ENCODE results near the gene STARD13. TPM values are rescaled to one million over a fixed set of nuclear protein-coding genes. Genes with fewer than 3 reads are reported as not detected.

Gene STARD13
- total RNA-seq, 1 experiment from 2014 or later = 9.1 TPM

DNA sequence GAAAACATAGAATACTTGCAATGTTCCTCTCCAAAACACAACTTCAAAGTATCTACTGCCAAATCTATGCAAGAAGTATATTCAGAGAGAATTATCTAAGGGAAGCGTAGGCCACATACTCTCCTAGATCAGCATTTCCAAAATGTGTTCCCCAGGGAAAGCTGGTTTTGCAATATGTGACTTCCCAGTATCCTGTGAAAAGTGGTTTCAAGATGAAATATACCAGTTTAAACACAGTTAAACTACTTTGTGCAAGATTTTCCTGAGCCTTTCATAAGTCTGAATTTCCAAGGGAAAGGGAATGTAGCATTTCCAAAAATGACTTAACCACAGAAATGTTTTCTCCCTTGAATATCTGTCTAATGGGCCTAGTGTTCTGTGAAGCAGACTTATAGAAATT lies 7.6 kb downstream of the STARD13 start:
- no TSS peak for BruUV-seq (replicated peaks)
- TF ChIP-seq, protein P1, sequence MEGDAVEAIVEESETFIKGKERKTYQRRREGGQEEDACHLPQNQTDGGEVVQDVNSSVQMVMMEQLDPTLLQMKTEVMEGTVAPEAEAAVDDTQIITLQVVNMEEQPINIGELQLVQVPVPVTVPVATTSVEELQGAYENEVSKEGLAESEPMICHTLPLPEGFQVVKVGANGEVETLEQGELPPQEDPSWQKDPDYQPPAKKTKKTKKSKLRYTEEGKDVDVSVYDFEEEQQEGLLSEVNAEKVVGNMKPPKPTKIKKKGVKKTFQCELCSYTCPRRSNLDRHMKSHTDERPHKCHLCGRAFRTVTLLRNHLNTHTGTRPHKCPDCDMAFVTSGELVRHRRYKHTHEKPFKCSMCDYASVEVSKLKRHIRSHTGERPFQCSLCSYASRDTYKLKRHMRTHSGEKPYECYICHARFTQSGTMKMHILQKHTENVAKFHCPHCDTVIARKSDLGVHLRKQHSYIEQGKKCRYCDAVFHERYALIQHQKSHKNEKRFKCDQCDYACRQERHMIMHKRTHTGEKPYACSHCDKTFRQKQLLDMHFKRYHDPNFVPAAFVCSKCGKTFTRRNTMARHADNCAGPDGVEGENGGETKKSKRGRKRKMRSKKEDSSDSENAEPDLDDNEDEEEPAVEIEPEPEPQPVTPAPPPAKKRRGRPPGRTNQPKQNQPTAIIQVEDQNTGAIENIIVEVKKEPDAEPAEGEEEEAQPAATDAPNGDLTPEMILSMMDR (IDR thresholded peaks at IDR 0.05; ENCODE audit: insufficient read depth in 1 of 2, low read depth in 1 of 2, low read length in 1 of 2, severe bottlenecking in 1 of 2, unreplicated experiment in 1 of 2) = no peak
- peaks cover 21% of the 10 kb centered on the region for H3K4me1 Mint-ChIP-seq (ENCODE audit: low read depth, unreplicated experiment)
- ChIA-PET POLR2A (no interaction called here), CTCF (no interaction called here)
- DNase-seq = no peak
- no peaks in the 10 kb centered on the region for H3K9me3 Mint-ChIP-seq (ENCODE audit: unreplicated experiment)
- H3K9me3 ChIP-seq = no peaks in the 10 kb centered on the region
- H3K4me1 ChIP-seq = peaks cover 28% of the 10 kb centered on the region
- no peak overlapping the region for H3K4me3 Mint-ChIP-seq (ENCODE audit: unreplicated experiment)
- H3K36me3 Mint-ChIP-seq (ENCODE audit: insufficient read depth, unreplicated experiment) = peaks cover 9% of the 10 kb centered on the region
- intact Hi-C loops (cut with micrococcal nuclease; ENCODE audit: unreplicated experiment) = no loop called here
- H3K27me3 ChIP-seq (replicated peaks; ENCODE audit: control insufficient read depth, insufficient read depth, low read length) = no peaks in the 10 kb centered on the region
- no peak overlapping the region for H3K27ac Mint-ChIP-seq (ENCODE audit: unreplicated experiment)
- no peaks in the 10 kb centered on the region; the same call in none of the 2 replicates for H3K36me3 ChIP-seq (ENCODE audit: control insufficient read depth, insufficient read depth, low read length)
- H3K27me3 Mint-ChIP-seq (ENCODE audit: insufficient read depth, unreplicated experiment) = no peaks in the 10 kb centered on the region
- H3K4me3 ChIP-seq (ENCODE audit: low read depth, low read length) = no peak overlapping the region

GRCh38 chr13:33277037-33277740 lies 8.4 kb downstream of the STARD13 start:
- peaks cover 35% of the 10 kb centered on the region for H3K4me1 ChIP-seq
- no peaks in the 10 kb centered on the region; the same call in none of the 2 replicates for H3K36me3 ChIP-seq (ENCODE audit: control insufficient read depth, insufficient read depth, low read length)
- no peaks in the 10 kb centered on the region for H3K9me3 ChIP-seq
- DNase-seq = no peak
- TF ChIP-seq, protein P1 (IDR thresholded peaks at IDR 0.05; ENCODE audit: insufficient read depth in 1 of 2, low read depth in 1 of 2, low read length in 1 of 2, severe bottlenecking in 1 of 2, unreplicated experiment in 1 of 2) = no peak
- Mint-ChIP-seq H3K27me3 (ENCODE audit: insufficient read depth, unreplicated experiment) (no peaks in the 10 kb centered on the region), H3K9me3 (ENCODE audit: unreplicated experiment) (no peaks in the 10 kb centered on the region), H3K27ac (ENCODE audit: unreplicated experiment) (no peak overlapping the region), H3K4me1 (ENCODE audit: low read depth, unreplicated experiment) (peaks cover 28% of the 10 kb centered on the region), H3K4me3 (ENCODE audit: unreplicated experiment) (no peak overlapping the region), H3K36me3 (ENCODE audit: insufficient read depth, unreplicated experiment) (peaks cover 9% of the 10 kb centered on the region)
- no peak overlapping the region for H3K4me3 ChIP-seq (ENCODE audit: low read depth, low read length)
- no TSS peak for BruUV-seq (replicated peaks)
- intact Hi-C loops (cut with micrococcal nuclease; ENCODE audit: unreplicated experiment) = no loop called here
- ChIA-PET CTCF (no interaction called here), POLR2A (no interaction called here)
- H3K27me3 ChIP-seq (replicated peaks; ENCODE audit: control insufficient read depth, insufficient read depth, low read length) = no peaks in the 10 kb centered on the region

- no peaks in the 10 kb centered on the region for H3K9me3 Mint-ChIP-seq (ENCODE audit: unreplicated experiment)
- Histone ChIP-seq H3K36me3 (ENCODE audit: control insufficient read depth, insufficient read depth, low read length) (no peaks in the 10 kb centered on the region; the same call in none of the 2 replicates), H3K27me3 (replicated peaks; ENCODE audit: control insufficient read depth, insufficient read depth, low read length) (no peaks in the 10 kb centered on the region), H3K4me3 (ENCODE audit: low read depth, low read length) (no peak overlapping the region), H3K9me3 (no peaks in the 10 kb centered on the region), H3K4me1 (peaks cover 41% of the 10 kb centered on the region)
- H3K4me3 Mint-ChIP-seq (ENCODE audit: unreplicated experiment) = no peak overlapping the region
- TF ChIP-seq, protein P1 (IDR thresholded peaks at IDR 0.05; ENCODE audit: insufficient read depth in 1 of 2, low read depth in 1 of 2, low read length in 1 of 2, severe bottlenecking in 1 of 2, unreplicated experiment in 1 of 2) = no peak
- H3K4me1 Mint-ChIP-seq (ENCODE audit: low read depth, unreplicated experiment) = peaks cover 30% of the 10 kb centered on the region
- ChIA-PET POLR2A (no interaction called here), CTCF (no interaction called here)
- intact Hi-C loops (cut with micrococcal nuclease; ENCODE audit: unreplicated experiment) = no loop called here
- no TSS peak for BruUV-seq (replicated peaks)
- H3K27ac Mint-ChIP-seq (ENCODE audit: unreplicated experiment) = no peak overlapping the region
- H3K27me3 Mint-ChIP-seq (ENCODE audit: insufficient read depth, unreplicated experiment) = no peaks in the 10 kb centered on the region
- no peak for DNase-seq
- peaks cover 7% of the 10 kb centered on the region for H3K36me3 Mint-ChIP-seq (ENCODE audit: insufficient read depth, unreplicated experiment)
Measured at GRCh38 chr13:33276570-33276969, 9.0 kb downstream of the STARD13 start.

Measured in Caco-2 (cell line).